HG02588 (cell line): ENCODE data around the gene NRCAM.
"Not testable (repeated sequence)": the region's sequence is repeated elsewhere in the genome, so short reads cannot be mapped to it uniquely, and the experiment has no call there.

ENCODE experiments used
- ATAC-seq: cut with Tn5 transposase; IDR thresholded peaks from one replicate; pipeline ENCODE4 v1.9.1; 2021; ENCODE audit warnings: mild to moderate bottlenecking, moderate library complexity; ENCODE audit not compliant: unreplicated experiment

Gene NRCAM

DNA sequence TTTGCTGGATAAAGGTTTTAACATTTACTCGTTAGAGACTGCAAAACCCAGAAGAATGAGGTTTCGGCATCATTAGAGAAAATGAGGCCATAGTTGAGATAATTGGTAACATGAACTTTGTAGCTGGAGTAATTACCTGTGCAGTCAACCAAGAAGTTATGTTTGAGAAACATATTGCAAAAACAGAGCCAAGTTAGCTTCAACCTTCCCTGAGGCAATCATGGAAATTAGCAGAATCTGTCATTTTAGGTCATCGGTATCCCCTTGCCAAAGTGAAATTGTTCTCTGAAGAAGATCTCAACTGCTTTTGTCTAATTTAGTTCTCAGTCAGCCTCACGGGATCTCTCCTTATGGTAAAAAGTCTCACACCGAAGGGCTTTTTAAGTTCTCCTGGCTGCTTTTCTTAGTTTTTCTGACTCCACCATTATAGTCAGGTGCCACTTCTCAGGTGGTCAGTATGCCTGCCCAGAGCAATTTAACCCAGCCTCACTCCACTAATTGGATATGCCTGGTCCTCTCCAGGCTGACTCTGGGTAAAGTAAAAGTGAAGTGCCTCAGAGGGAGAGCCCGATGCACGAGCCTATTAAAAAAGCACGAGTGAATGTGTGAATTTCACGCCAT is 52.5 kb downstream of the NRCAM start:
- ATAC-seq, result no peak

DNA sequence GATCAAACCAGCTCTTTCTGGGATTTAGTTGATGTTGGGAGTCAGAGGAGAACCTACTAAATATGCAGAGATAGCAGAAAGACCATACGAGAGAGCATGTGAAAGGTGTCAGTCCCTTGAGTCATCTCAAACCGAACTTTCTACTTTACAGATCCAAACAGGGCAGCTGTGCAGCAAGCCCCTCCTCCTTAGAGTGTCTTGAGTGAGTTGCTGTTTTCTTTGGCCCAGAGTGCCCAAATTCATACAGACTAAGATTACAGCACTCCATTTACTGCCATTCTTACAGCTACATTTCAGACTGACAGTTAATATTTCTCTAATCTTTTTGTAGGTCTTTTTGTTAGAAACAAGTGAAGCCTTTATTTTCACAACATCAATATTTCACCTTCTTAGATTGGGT is 53.4 kb downstream of the NRCAM start:
- peak; percentile 77 for ATAC-seq

DNA sequence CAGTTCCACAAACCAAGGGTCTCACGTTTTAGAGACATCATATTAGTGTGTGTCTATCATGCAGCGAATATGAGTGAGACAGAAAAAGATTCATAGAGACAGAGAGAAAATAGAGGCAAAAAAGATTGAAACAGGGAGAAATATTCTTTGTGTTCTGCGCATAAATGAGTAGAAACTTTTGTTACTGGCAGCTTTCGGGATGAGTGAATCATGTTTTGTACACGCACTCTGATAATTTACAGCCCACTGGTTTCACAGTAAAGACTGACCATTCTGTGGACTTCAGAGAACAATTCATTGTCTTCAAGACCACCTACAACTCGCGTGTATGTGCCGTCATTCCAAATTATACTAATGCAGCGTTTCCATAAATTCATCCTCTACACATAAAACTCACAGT is 60.2 kb downstream of the NRCAM start:
- no peak for ATAC-seq

DNA sequence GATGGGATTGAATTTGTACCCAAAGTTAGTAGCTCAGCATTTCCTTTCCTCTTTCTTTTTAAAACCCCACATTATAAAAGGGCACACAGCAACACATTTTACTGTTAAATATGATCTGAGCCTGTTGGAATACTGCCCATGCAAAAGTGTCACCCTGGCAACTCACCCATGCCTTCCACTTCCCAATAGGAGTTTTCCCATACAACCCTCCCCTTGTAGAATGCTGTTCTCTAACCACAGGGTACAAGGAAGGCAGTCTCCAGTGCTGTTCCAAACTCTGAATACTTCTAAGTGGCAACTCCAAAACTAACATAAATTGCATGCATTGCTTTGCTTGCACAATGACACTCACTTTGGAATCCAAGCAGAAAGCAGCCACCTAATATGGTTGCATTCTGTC is 60.8 kb downstream of the NRCAM start:
- ATAC-seq, result no peak

DNA sequence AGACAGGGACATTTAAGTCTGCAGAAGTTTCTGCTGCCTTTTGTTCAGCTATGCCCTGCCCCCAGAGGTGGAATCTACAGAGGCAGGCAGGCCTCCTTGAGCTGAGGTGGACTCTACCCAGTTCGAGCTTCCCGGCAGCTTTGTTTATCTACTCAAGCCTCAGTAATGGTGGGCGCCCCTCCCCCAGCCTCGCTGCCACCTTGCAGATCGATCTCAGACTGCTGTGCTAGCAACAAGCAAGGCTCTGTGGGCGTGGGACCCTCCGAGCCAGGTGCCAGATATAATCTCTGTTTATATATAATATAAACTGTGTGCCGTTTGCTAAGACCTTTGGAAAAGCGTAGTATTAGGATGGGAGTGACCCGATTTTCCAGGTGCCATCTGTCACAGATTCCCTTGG is 63.1 kb downstream of the NRCAM start:
- ATAC-seq, result not testable (repeated sequence)

DNA sequence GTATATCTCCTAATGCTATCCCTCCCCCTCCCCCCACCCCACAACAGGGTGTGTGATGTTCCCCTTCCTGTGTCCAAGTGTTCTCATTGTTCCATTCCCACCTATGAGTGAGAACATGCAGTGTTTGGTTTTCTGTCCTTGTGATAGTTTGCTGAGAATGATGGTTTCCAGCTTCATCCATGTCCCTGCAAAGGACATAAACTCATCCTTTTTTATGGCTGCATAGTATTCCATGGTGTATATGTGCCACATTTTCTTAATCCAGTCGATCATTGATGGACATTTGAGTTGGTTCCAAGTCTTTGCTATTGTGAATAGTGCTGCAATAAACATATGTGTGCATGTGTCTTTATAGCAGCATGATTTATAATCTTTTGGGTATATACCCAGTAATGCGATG is 68.5 kb downstream of the NRCAM start:
- ATAC-seq, result not testable (repeated sequence)

DNA sequence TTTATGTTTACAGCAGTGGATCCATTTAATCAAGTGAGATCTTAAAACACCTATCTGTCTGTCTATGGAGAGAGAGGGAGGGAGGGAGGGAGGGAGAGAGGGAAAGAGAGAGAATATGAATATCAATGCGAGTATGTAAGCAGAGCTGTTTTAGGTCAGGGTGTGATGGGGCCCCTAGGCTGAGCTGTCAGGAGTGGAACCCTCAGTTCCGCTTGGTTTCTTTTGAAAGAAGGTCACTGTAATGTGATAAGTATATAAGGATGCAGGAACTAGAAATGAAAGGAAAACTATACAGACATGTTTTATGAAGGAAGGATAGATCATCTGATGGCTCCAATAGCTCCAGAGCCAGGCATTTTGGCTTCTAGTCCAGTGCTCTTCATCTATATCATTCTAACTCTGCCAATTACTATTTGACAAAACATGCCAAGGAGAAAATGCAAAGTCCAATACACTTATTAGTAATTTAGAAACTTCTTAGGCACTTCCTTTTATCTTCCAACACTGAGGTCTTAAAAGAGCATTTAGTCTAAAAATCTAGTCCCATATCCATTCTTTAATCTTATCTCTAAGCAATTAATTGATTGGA is 70.3 kb downstream of the NRCAM start:
- no peak for ATAC-seq

DNA sequence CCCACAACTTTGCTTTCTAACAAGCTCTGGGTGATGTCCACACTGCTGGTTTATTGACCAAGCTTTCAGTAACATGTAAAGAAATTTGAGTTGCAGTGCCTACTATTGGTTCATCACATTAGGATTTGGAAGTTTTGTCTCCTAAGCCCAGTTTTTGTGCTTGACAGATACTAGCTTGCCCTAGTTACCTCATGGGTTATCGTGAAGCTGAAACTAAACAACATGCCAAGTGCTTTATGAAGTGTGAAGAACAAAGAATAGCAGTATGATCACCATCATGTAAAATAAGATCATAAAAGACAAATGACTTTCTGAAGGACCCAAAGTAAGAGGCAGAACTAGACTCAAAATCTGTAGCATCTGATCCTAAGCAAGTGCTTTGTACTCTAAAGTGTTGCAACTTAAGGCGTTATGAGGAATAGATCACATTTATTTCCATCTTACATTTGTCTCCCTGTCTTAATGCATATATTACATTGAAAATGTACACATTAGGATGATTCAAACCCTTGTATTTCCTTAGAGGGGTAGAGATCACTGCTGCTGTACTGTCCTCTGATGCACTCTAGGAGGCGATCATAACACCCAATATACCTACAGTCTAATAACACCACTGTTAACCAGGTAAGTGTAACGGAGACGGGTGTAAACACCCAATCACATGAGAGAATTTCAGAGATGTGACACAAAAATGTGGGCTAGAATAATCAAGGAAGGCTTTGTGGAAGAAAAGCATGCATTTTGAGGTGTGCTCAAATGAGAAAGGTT is 71.3 kb downstream of the NRCAM start:
- peak; percentile 80 for ATAC-seq

DNA sequence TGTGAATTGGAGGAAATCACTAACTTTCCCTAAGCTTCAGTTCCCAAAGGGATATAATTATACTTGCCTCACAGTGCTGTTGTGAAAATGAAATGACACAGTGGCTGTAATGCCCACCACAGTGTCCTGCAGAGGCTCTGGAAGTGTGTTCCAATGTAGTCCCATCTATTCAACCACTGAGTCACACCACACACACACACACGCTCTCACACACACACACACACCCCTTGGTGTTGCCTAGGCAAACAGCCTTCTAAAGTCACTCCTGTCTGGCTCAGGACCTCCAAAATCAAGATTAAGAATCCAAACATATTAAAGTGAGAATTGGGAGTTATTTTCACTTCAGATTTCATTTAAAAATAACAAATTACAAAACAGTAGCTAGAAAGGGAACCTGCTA is 73.3 kb downstream of the NRCAM start:
- ATAC-seq, result no peak

DNA sequence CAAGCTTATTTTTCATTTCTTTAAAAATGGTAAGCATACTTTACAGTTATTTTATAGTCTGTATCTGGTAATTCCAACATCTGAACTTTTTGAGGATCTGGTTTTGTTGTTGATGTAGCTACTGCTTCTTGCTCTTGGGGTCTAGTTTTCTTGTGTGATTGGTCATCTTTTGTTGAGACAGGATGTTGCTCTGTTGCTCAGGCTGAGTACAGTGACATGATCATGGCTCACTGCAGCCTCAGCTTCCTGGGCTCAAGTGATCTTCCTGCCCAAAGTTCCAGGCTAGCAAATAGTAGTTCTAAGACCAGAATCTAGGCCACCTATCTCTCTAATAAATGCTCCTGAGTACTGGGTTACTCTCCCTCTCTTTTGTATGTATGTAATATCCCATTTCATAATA is 75.7 kb downstream of the NRCAM start:
- no peak for ATAC-seq

DNA sequence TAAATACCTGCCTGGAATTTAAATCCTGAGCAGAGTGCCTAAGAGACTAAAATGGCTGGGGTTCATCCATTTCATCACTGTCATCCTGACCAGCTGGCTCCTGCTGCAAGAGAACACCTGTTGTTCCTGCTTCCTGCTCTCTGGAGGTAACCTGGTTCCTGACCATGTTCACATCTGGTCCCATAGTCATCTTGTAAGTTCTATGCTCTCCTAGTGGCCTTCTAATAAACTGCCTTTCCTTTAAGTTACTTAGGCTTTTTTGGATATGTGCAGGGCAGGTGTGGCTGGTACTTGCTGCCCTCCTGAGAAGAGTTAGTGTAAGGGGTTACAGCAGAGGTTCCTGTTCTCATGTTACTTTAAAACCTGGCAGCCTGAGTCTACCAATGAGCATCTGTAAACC is 80.0 kb downstream of the NRCAM start:
- no peak for ATAC-seq

DNA sequence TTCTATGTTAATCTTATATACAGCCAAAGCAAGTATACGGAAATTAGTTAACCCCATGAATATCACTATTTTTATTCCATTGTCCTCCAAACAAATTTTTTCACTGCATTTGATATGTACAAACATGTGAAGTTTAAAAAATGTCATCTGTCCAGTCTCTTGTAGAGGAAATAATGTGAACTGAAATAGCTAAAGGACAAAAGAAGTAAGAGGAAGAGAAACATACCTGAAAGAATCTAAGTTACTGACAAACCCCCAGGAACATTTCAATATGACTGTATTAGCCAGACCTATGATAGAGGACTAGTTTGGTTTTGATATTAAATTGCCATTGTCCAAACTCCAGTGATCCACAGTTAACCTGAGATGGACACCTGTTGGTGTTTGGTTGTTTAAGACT is 80.6 kb downstream of the NRCAM start:
- ATAC-seq, result no peak

DNA sequence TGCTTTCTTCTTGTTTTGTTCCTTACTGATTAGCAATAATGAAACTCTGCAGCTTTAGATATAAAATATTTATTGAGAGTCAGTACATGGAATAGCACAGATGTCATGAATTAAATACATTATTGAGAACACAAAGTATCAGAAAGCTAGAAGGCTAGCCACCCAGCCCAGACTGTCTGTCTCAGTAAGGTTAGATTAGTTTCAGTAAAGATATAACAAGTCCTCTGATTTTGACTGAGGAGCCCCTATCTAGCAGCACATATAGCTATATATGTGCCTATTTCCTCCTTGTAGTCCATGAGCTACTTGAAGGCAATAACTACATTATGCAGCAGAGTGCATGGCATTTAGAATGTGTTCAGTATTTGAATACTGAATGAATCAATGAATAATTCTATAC is 81.3 kb downstream of the NRCAM start:
- ATAC-seq, result no peak

DNA sequence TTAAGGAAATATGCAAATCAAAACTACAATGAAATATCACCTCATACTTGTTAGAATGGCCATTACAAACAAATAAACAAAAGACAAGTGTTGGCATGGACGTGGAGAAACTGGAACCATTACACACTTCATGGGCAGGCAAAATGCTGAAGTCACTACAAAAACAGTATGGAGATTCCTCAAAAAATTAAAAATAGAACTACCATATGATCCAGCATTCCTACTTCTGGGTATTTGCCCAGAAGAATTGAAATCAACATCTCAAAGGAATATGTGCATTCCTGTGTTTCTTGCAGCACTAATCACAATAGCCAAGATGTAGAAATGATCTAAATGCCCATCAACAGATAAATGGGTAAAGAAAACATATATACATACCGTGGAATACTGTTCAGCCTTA is 83.6 kb downstream of the NRCAM start:
- no peak for ATAC-seq

DNA sequence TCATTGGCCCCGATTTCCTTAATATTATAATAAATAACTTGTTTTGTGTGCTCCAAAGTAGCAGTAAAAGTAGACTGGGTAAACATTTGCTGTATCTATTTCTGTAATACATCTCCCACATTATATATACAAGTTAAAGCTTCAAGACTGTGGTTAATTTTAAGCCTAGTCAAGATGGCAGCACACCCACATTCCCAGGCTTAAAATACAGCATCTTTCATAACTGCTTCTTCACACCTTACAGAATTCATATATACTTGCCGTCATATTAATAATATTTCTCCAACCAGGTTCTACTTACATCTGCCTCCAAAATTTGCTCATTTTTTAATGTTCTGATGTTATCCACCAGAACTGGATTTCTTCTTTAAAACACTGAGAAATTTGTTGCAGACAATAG is 85.6 kb downstream of the NRCAM start:
- ATAC-seq, result no peak

DNA sequence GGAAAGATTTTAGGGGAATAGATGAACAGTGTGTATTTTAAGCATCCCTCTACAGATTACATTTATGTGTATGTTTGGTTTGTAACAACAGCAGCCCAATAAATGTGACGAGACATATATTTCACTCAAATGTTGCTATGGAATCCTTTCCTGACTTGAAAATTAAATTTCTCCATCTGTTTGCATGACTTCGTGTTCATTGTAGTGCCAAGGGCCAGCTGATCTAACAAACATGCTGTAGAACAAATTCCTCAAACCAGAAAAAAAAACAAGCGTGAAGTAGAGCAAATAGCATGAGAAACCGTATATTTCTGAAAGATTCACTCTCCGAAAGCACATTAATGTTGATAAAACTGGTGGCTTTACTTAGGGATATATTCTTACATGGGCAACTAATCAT is 87.8 kb downstream of the NRCAM start:
- no peak for ATAC-seq

DNA sequence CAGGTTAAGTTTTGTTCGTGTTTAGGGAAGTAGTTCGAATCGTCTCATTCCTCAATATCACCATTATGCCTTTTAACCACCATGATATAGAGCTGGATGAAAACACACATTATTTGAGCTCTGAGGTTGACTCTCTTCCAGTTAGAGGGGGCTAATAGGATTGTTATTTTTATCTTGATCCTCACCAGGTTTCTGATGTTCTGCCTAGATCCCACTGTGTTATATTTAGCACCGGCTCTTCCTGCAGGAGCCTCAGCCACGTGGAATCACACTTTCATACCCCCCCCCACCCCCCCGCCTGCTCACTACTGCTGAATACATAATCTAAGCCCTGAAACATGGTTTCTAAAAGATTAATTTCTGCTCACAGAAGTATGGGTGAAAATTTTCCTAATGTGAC is 88.3 kb downstream of the NRCAM start:
- no peak for ATAC-seq

DNA sequence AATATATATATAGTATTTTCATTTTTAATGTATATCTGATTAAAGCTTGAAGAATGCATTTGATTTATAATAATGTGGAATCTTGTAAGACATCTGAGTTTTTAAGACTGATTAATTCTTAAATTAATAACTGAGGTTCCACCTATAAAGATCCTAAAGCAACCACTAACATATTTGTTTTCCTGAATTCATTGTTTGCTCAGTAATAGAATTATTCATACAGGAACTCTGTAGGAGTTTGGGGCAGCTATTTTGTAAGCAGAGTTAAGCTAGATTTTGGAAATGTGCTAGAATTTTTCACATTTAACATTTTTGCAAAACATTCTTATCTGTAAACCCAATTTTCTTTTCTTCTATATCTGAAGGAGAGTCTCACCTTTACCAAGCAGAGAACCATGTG is 88.9 kb downstream of the NRCAM start:
- no peak for ATAC-seq

DNA sequence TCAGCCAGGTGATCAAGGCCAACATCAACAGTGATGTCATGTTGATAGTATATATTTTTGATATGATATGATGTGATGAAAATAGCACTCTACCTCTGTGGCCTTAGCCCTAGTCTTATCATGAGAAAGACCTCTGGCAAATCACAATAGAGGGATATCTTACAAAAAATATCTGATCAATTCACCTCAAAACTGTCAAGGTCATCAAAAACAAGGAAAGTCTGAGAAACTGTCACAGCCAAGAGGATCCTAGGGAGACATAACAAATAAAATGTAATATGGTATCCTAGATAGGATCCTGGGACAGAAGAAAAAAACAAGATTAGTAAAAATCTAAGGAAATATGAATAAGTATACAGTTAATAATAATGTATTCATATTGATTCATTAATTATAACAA is 92.6 kb downstream of the NRCAM start:
- no peak for ATAC-seq

DNA sequence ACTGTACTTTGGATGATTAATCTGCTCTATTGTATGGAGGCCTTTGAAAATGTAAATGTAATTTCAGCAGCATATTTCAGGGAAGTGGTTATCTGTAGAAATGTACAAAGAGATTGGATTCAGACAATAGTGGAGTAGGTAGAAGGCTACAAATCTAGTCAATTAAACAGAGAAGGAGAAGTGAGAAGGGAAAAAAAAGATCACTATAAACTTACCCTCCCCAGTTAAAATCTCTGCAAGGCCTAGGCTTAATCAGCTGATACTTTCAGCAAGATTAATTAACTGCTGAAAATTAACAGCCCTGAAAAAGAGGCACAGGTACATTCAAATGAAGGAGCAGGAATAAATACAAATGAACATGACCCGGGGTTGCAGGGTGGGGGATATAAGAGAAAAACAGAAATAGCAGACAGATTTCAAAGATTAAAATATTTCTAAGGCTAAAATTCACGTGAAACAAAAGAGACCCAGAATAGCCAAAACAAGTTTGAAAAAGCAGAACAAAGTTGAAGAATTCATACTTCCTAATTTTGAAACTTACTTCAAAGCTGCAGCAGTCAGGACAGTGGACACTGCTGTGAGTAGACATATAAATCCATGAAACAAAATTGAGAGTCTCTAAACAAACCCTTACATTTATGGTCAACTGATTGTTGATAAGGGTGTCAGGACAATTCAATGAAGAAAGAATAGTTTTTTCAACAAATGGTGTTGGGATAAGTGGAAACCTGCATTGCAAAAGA is 96.0 kb downstream of the NRCAM start:
- no peak for ATAC-seq

DNA sequence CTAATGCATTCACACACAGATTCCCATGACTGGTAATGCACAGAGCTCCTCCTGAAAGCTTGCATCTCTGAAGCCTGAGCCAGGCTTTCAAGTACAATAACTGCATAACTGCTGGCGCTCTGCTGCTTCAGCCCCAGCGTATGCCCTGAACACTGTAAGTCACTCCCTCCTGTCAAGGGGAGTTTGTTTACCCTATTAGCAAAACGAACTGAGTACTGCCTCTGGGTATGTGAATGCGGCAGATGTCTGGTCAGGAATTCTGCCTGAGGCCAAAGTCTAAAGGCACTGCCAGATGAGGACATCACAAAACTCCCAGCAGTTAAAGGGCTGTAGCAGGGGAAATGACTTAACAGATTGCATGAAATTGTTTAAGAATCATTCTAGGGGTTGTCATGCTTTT is 97.7 kb downstream of the NRCAM start:
- no peak for ATAC-seq

DNA sequence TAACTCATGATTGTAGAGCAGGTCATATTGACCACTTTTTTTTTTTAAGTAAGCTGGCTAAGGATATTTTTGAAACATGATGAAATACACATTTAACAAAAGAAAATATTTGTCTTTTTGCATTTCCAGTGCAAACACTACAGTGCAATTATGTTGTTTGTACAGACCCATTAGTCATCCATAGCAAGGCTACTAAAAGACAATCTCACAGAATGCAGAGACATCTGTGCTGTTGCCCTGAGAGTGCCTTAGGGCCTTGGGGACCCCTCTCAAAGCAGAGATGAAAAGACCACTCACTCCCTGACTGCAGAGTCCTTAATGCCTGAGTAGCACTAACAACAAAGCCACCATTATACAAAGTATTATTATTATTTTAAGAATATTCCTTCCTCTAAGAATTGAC is 104.5 kb downstream of the NRCAM start:
- no peak for ATAC-seq
